GM18867 (cell line): ENCODE results near the gene JOSD2.

Source experiments
- ATAC-seq: cut with Tn5 transposase; IDR thresholded peaks from one replicate; pipeline ENCODE4 v1.9.1; 2021; ENCODE audit warnings: mild to moderate bottlenecking, moderate library complexity; ENCODE audit not compliant: unreplicated experiment

The JOSD2 gene

GRCh38 chr19:50457300-50457699 lies 53.7 kb downstream of the JOSD2 start:
- ATAC-seq = no peak
